ENCODE results near the gene ITPR1.

ITPR1 gene

GRCh38 chr3:4768521-4768920 lies 275.4 kb downstream of the ITPR1 start:
- 93% methylated on average over 12 of the region's 12 CpGs for WGBS
- Histone ChIP-seq H3K4me3 (ENCODE audit: low read length) (no peak overlapping the region), H3K4me1 (ENCODE audit: insufficient read depth, low read length) (no peaks in the 10 kb centered on the region), H3K36me3 (ENCODE audit: insufficient read depth, low read length) (no peaks in the 10 kb centered on the region), H3K27me3 (ENCODE audit: insufficient read depth, low read length) (no peaks in the 10 kb centered on the region), H3K9ac (ENCODE audit: low read depth, low read length) (no peak overlapping the region), H3K9me3 (ENCODE audit: insufficient read depth, low read depth, low read length) (peaks cover 4% of the 10 kb centered on the region; the same call in 1 of the 2 replicates), H3K27ac (ENCODE audit: low read depth, low read length) (no peak overlapping the region)

DNA sequence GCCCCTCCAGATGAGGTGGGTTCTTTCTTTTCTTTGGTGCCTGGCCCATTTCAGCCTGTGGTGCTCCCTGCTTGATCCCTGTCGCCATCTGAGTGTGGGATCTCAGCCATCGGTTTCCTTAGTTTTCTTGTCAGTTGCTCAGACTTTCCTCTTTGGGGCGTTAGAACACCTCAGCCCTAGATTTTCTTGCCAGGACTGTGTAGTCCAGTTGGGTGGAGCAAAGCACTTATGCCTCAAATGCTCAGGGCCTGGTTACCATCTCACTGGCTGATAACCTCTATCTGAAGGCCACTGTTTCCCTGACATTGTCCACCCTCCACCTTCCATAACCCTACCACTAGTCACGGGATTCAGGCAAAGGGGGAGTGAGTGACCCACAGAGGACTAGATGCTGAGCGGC lies 277.4 kb downstream of the ITPR1 start:
- Histone ChIP-seq H3K27ac (ENCODE audit: low read depth, low read length) (no peak overlapping the region), H3K4me3 (ENCODE audit: low read length) (no peak overlapping the region), H3K4me1 (ENCODE audit: insufficient read depth, low read length) (no peaks in the 10 kb centered on the region), H3K36me3 (ENCODE audit: insufficient read depth, low read length) (no peaks in the 10 kb centered on the region), H3K9ac (ENCODE audit: low read depth, low read length) (no peak overlapping the region), H3K27me3 (ENCODE audit: insufficient read depth, low read length) (no peaks in the 10 kb centered on the region), H3K9me3 (ENCODE audit: insufficient read depth, low read depth, low read length) (peaks cover 4% of the 10 kb centered on the region; the same call in 1 of the 2 replicates)
- 92% methylated on average over 5 of the region's 5 CpGs for WGBS

DNA sequence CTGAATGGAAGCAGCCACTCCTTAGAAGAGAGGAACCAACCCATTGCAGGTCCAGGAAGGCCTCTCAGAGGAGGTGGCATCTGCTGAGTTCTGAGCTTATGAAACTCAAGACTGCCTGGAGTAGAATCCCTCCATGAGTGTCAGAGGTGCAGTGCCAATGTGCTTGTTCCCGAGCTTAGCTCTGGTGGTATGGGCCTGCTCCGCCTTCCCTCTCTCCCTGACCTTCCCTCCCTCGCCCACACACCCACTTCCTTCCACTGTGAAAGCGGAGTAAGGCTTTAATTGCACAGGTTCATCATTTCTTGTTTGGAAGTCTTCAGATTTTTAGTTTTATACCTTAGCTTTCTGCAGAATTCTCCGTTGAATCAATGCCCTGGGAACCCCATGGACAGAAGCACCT lies 278.1 kb downstream of the ITPR1 start:
- WGBS: 91% methylated on average over 5 of the region's 5 CpGs
- Histone ChIP-seq H3K9ac (ENCODE audit: low read depth, low read length) (no peak overlapping the region), H3K4me3 (ENCODE audit: low read length) (no peak overlapping the region), H3K27me3 (ENCODE audit: insufficient read depth, low read length) (no peaks in the 10 kb centered on the region), H3K4me1 (ENCODE audit: insufficient read depth, low read length) (no peaks in the 10 kb centered on the region), H3K36me3 (ENCODE audit: insufficient read depth, low read length) (no peaks in the 10 kb centered on the region), H3K27ac (ENCODE audit: low read depth, low read length) (no peak overlapping the region), H3K9me3 (ENCODE audit: insufficient read depth, low read depth, low read length) (peaks cover 4% of the 10 kb centered on the region; the same call in 1 of the 2 replicates)

- Histone ChIP-seq H3K36me3 (ENCODE audit: insufficient read depth, low read length) (no peaks in the 10 kb centered on the region), H3K4me1 (ENCODE audit: insufficient read depth, low read length) (no peaks in the 10 kb centered on the region), H3K4me3 (ENCODE audit: low read length) (no peak overlapping the region)
Observed at GRCh38 chr3:4772171-4772804, 279.1 kb downstream of the ITPR1 start.

GRCh38 chr3:4772858-4773257 lies 279.7 kb downstream of the ITPR1 start:
- Histone ChIP-seq H3K27me3 (ENCODE audit: insufficient read depth, low read length) (no peaks in the 10 kb centered on the region), H3K9me3 (ENCODE audit: insufficient read depth, low read depth, low read length) (no peaks in the 10 kb centered on the region), H3K9ac (ENCODE audit: low read depth, low read length) (no peak overlapping the region), H3K4me1 (ENCODE audit: insufficient read depth, low read length) (no peaks in the 10 kb centered on the region), H3K36me3 (ENCODE audit: insufficient read depth, low read length) (no peaks in the 10 kb centered on the region), H3K4me3 (ENCODE audit: low read length) (no peak overlapping the region), H3K27ac (ENCODE audit: low read depth, low read length) (no peak overlapping the region)
- WGBS: 93% methylated on average over 9 of the region's 9 CpGs

More at GRCh38 chr3:4772171-4772804, 279.1 kb downstream of the ITPR1 start:
- no peak overlapping the region for H3K9ac ChIP-seq (ENCODE audit: low read depth, low read length)
- H3K27ac ChIP-seq (ENCODE audit: low read depth, low read length): no peak overlapping the region
- WGBS: 98% methylated on average over 4 of the region's 4 CpGs
- H3K27me3 ChIP-seq (ENCODE audit: insufficient read depth, low read length): no peaks in the 10 kb centered on the region
- H3K9me3 ChIP-seq (ENCODE audit: insufficient read depth, low read depth, low read length): no peaks in the 10 kb centered on the region

GRCh38 chr3:4773583-4773982 lies 280.4 kb downstream of the ITPR1 start:
- no peaks in the 10 kb centered on the region for H3K4me1 ChIP-seq (ENCODE audit: insufficient read depth, low read length)
- no peaks in the 10 kb centered on the region for H3K9me3 ChIP-seq (ENCODE audit: insufficient read depth, low read depth, low read length)
- no peak overlapping the region for H3K9ac ChIP-seq (ENCODE audit: low read depth, low read length)
- 92% methylated on average over 2 of the region's 2 CpGs for WGBS
- H3K27me3 ChIP-seq (ENCODE audit: insufficient read depth, low read length): no peaks in the 10 kb centered on the region
- H3K4me3 ChIP-seq (ENCODE audit: low read length): no peak overlapping the region
- H3K36me3 ChIP-seq (ENCODE audit: insufficient read depth, low read length): no peaks in the 10 kb centered on the region
- no peak overlapping the region for H3K27ac ChIP-seq (ENCODE audit: low read depth, low read length)

GRCh38 chr3:4774531-4774930 lies 281.4 kb downstream of the ITPR1 start:
- H3K27me3 ChIP-seq (ENCODE audit: insufficient read depth, low read length): no peaks in the 10 kb centered on the region
- no peak overlapping the region for H3K9ac ChIP-seq (ENCODE audit: low read depth, low read length)
- H3K9me3 ChIP-seq (ENCODE audit: insufficient read depth, low read depth, low read length): no peaks in the 10 kb centered on the region
- no peak overlapping the region for H3K27ac ChIP-seq (ENCODE audit: low read depth, low read length)
- WGBS: 95% methylated on average over 3 of the region's 3 CpGs
- H3K36me3 ChIP-seq (ENCODE audit: insufficient read depth, low read length): no peaks in the 10 kb centered on the region
- no peaks in the 10 kb centered on the region for H3K4me1 ChIP-seq (ENCODE audit: insufficient read depth, low read length)
- H3K4me3 ChIP-seq (ENCODE audit: low read length): no peak overlapping the region

GRCh38 chr3:4776399-4776979 lies 283.3 kb downstream of the ITPR1 start:
- Histone ChIP-seq H3K4me1 (ENCODE audit: insufficient read depth, low read length) (no peaks in the 10 kb centered on the region), H3K36me3 (ENCODE audit: insufficient read depth, low read length) (no peaks in the 10 kb centered on the region), H3K9me3 (ENCODE audit: insufficient read depth, low read depth, low read length) (no peaks in the 10 kb centered on the region), H3K4me3 (ENCODE audit: low read length) (no peak overlapping the region), H3K27ac (ENCODE audit: low read depth, low read length) (no peak overlapping the region), H3K9ac (ENCODE audit: low read depth, low read length) (no peak overlapping the region), H3K27me3 (ENCODE audit: insufficient read depth, low read length) (no peaks in the 10 kb centered on the region)
- WGBS: 98% methylated on average over 4 of the region's 4 CpGs

GRCh38 chr3:4776980-4777581 lies 283.9 kb downstream of the ITPR1 start:
- H3K9ac ChIP-seq (ENCODE audit: low read depth, low read length): no peak overlapping the region
- H3K27me3 ChIP-seq (ENCODE audit: insufficient read depth, low read length): no peaks in the 10 kb centered on the region
- no peaks in the 10 kb centered on the region for H3K4me1 ChIP-seq (ENCODE audit: insufficient read depth, low read length)
- H3K4me3 ChIP-seq (ENCODE audit: low read length): no peak overlapping the region
- no peak overlapping the region for H3K27ac ChIP-seq (ENCODE audit: low read depth, low read length)
- no peaks in the 10 kb centered on the region for H3K9me3 ChIP-seq (ENCODE audit: insufficient read depth, low read depth, low read length)
- H3K36me3 ChIP-seq (ENCODE audit: insufficient read depth, low read length): no peaks in the 10 kb centered on the region
- 93% methylated on average over 4 of the region's 5 CpGs for WGBS

GRCh38 chr3:4778119-4778518 lies 285.0 kb downstream of the ITPR1 start:
- Histone ChIP-seq H3K4me1 (ENCODE audit: insufficient read depth, low read length) (no peaks in the 10 kb centered on the region), H3K27ac (ENCODE audit: low read depth, low read length) (no peak overlapping the region), H3K4me3 (ENCODE audit: low read length) (no peak overlapping the region), H3K36me3 (ENCODE audit: insufficient read depth, low read length) (no peaks in the 10 kb centered on the region), H3K9me3 (ENCODE audit: insufficient read depth, low read depth, low read length) (no peaks in the 10 kb centered on the region), H3K27me3 (ENCODE audit: insufficient read depth, low read length) (no peaks in the 10 kb centered on the region), H3K9ac (ENCODE audit: low read depth, low read length) (no peak overlapping the region)
- 100% methylated on average over 2 of the region's 2 CpGs for WGBS

- H3K27me3 ChIP-seq (ENCODE audit: insufficient read depth, low read length): no peaks in the 10 kb centered on the region
- no peaks in the 10 kb centered on the region for H3K9me3 ChIP-seq (ENCODE audit: insufficient read depth, low read depth, low read length)
- no peak overlapping the region for H3K4me3 ChIP-seq (ENCODE audit: low read length)
- H3K36me3 ChIP-seq (ENCODE audit: insufficient read depth, low read length): no peaks in the 10 kb centered on the region
- 93% methylated on average over 1 of the region's 1 CpG for WGBS
- H3K9ac ChIP-seq (ENCODE audit: low read depth, low read length): no peak overlapping the region
- no peaks in the 10 kb centered on the region for H3K4me1 ChIP-seq (ENCODE audit: insufficient read depth, low read length)
- no peak overlapping the region for H3K27ac ChIP-seq (ENCODE audit: low read depth, low read length)
Observed at GRCh38 chr3:4778740-4779139, 285.6 kb downstream of the ITPR1 start.

Data from HUES64 (cell line).